K562 (cell line): Measurements from ENCODE around the gene CHMP2A. TPM values are rescaled to one million over a fixed set of nuclear protein-coding genes. Genes with fewer than 3 reads are reported as not detected.

Experiments used
- CEBPG ChIP-seq, 3 experiments: fragments of 200-800 bp in 1 of 3; sonication (Bioruptor generic) in 1 of 3; sonication (generic) in 1 of 3; formaldehyde crosslinking in 1 of 3; IDR thresholded peaks in 2 of 3; conservative IDR thresholded peaks in 1 of 3; 2 replicates each; pipeline versions ENCODE4 v1.6.1 to v1.8.0; 2016 to 2022; ENCODE audit warnings: missing compliant biosample characterization in 2 of 3, missing genetic modification characterization in 2 of 3, mild to moderate bottlenecking in 1 of 3, missing genetic modification reagents in 1 of 3
- KDM4B ChIP-seq, 2 experiments: fragments of 450-650 bp in 1 of 2; sonication (generic) in 1 of 2; IDR thresholded peaks; 2 replicates each; pipeline ENCODE4 v1.6.1; 2016 to 2017; ENCODE audit warnings: borderline replicate concordance in 2 of 2, antibody characterized with exemption in 1 of 2, low read depth in 1 of 2, mild to moderate bottlenecking in 1 of 2
- L3MBTL2 ChIP-seq: fragments of 450-650 bp; IDR thresholded peaks from 2 replicates; pipeline ENCODE4 v1.6.1; 2016; ENCODE audit warnings: mild to moderate bottlenecking, moderate library complexity
- NR2C1 ChIP-seq, 2 experiments: fragments of 450-650 bp; IDR thresholded peaks; 2 replicates each; pipeline ENCODE4 v1.6.1; 2017; ENCODE audit warnings: mild to moderate bottlenecking in 2 of 2, antibody characterized with exemption in 1 of 2, inconsistent platforms in 1 of 2, missing compliant biosample characterization in 1 of 2, missing genetic modification characterization in 1 of 2
- PHF8 ChIP-seq: fragments of 200-600 bp; sonication (generic); IDR thresholded peaks from 2 replicates; pipeline ENCODE4 v1.6.1; 2012; ENCODE audit warnings: mixed run types, mild to moderate bottlenecking, inconsistent platforms, low read length, moderate library complexity, borderline replicate concordance
- PML ChIP-seq: IDR thresholded peaks from 2 replicates; pipeline ENCODE4 v1.6.1; 2012; ENCODE audit warnings: low read length, inconsistent platforms
- POLR2AphosphoS2 ChIP-seq: IDR thresholded peaks from 2 replicates; pipeline ENCODE4 v1.6.1; 2012; ENCODE audit warnings: low read length, improper control_type of control experiment
- SETDB1 ChIP-seq: IDR thresholded peaks from one replicate; pipeline ENCODE4 v1.6.1; 2012; ENCODE audit warnings: low read length, control low read depth, inconsistent platforms
- SMARCA4 ChIP-seq: fragments of 450-650 bp; IDR thresholded peaks from 2 replicates; pipeline ENCODE4 v1.6.1; 2016
- STAG1 ChIP-seq: sonication (generic); formaldehyde crosslinking; IDR thresholded peaks from 2 replicates; pipeline ENCODE4 v1.5.0; 2020; ENCODE audit warnings: missing genetic modification reagents, borderline replicate concordance
- TBL1XR1 ChIP-seq, 2 experiments: IDR thresholded peaks; 2 replicates each; pipeline ENCODE4 v1.6.1; 2012; ENCODE audit warnings: improper control_type of control experiment in 2 of 2, low read length in 2 of 2, mild to moderate bottlenecking in 1 of 2
- ZC3H8 ChIP-seq: fragments of 450-650 bp; IDR thresholded peaks from 2 replicates; pipeline ENCODE4 v1.6.1; 2017
- ZFX ChIP-seq: sonication (generic); formaldehyde crosslinking; IDR thresholded peaks from 2 replicates; pipeline ENCODE4 v1.8.0; 2022; ENCODE audit warnings: mild to moderate bottlenecking, missing genetic modification reagents, moderate library complexity
- ZNF384 ChIP-seq: IDR thresholded peaks from 2 replicates; pipeline ENCODE4 v1.6.1; 2012; ENCODE audit warnings: low read depth, low read length, improper control_type of control experiment
- ZNF561 ChIP-seq: fragments of 450-650 bp; formaldehyde crosslinking; conservative IDR thresholded peaks from 2 replicates; pipeline ENCODE4 v1.4.0; 2020; ENCODE audit warnings: mild to moderate bottlenecking, moderate library complexity
- polyA plus RNA-seq, 8 experiments: library from polyadenylated mRNA; depleted of rRNA in 4 of 8; stranded (reverse) in 5 of 8; unstranded in 3 of 8; fragments of >200 nt; fragmentation: Nextera tagmentation in 2 of 8; fragmentation: Illumina TruSeq in 1 of 8; extraction: Ambion mirVana in 2 of 8; extraction: Trizol in 1 of 8; gene quantifications; 2 replicates each; pipeline versions ENCODE4 v1.2.1 to v1.2.3, GENCODE V29; 2011 to 2014; ENCODE audit warnings: inconsistent platforms in 1 of 8, missing spikeins in 1 of 8
- total RNA-seq, 7 experiments: library from RNA; depleted of rRNA in 6 of 7; stranded (reverse); fragments of >200 nt in 6 of 7; fragmentation: Illumina TruSeq in 2 of 7; extraction: Trizol in 2 of 7; gene quantifications; 2 replicates each; pipeline versions ENCODE4 v1.2.1 to v1.2.3, GENCODE V29; 2011 to 2021; ENCODE audit warnings: low replicate concordance in 1 of 7
- TF ChIP-seq, protein P1 (sequence below): fragments of 450-650 bp; IDR thresholded peaks from one replicate; pipeline ENCODE4 v1.6.1; 2018; ENCODE audit warnings: mild to moderate bottlenecking, moderate library complexity; ENCODE audit not compliant: partially characterized antibody
- TF ChIP-seq, protein P2 (sequence below), 2 experiments: IDR thresholded peaks in 1 of 2; conservative IDR thresholded peaks in 1 of 2; 2 replicates each; pipeline ENCODE4 v1.6.1; 2016; ENCODE audit warnings: low read depth in 2 of 2, mild to moderate bottlenecking in 1 of 2, missing compliant biosample characterization in 1 of 2, missing genetic modification characterization in 1 of 2, moderate library complexity in 1 of 2
- TF ChIP-seq, protein P3 (sequence below): fragments of 200-400 bp; formaldehyde crosslinking; IDR thresholded peaks from 2 replicates; pipeline ENCODE4 v1.6.1; 2017; ENCODE audit warnings: mild to moderate bottlenecking, low read depth, low read length, moderate library complexity
- TF ChIP-seq, protein P4 (sequence below): fragments of 250-450 bp; sonication (Bioruptor Pico); IDR thresholded peaks from 2 replicates; pipeline ENCODE4 v1.8.0; 2021; ENCODE audit warnings: borderline replicate concordance, mild to moderate bottlenecking, moderate library complexity; ENCODE audit not compliant: poor library complexity, severe bottlenecking

Gene CHMP2A
- total and polyA plus RNA-seq, 9 of the 15 experiments (the other 6 are each of a cell fraction or from before 2014, with no cell fraction given) = 57.6 to 159 (median 87.2) TPM

DNA sequence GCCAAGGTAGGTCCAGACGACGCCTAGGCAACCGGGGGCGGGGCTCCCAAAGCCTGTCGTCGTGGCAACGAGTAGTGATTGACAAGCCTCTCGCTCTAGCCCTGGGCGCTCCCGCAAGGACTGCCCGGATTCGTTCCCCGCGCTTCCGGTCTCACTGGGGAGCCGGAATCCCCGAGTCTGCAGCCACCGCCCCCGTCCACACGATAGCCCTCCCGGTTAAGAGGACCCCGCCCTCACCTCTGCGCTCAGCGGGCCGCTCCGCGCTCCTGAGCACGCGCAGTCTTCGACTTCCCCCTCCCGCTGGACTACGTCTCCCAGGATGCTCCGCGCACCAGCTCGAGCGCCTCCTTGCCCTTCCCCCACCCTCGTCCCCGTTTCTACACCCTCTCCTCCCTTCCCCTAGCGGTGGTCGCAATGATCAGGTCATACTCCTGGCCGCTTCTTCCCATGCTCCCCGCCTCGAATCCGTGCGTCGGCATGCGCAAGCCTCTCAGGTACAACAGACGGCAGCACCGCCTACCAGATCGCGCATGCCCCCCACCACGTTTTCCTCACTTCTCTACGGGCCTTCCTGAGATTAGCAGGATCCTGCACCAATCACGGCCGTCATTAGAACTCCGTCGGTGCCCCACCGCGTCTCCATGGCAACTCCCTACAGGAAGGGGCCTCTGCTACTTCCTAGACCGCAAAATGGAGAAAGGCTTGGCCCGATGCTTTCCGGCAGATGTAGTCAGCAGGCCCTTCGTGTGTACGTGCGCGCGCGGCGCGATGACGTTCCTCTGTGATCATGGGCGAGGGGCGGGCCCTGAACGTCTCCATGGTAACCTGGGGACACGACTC is 18.1 kb upstream of the CHMP2A start, which contains the start of gene MZF1 (continued):
- TF ChIP-seq, protein P1, sequence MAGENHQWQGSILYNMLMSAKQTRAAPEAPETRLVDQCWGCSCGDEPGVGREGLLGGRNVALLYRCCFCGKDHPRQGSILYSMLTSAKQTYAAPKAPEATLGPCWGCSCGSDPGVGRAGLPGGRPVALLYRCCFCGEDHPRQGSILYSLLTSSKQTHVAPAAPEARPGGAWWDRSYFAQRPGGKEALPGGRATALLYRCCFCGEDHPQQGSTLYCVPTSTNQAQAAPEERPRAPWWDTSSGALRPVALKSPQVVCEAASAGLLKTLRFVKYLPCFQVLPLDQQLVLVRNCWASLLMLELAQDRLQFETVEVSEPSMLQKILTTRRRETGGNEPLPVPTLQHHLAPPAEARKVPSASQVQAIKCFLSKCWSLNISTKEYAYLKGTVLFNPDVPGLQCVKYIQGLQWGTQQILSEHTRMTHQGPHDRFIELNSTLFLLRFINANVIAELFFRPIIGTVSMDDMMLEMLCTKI = no peak
- TF ChIP-seq, protein P2, sequence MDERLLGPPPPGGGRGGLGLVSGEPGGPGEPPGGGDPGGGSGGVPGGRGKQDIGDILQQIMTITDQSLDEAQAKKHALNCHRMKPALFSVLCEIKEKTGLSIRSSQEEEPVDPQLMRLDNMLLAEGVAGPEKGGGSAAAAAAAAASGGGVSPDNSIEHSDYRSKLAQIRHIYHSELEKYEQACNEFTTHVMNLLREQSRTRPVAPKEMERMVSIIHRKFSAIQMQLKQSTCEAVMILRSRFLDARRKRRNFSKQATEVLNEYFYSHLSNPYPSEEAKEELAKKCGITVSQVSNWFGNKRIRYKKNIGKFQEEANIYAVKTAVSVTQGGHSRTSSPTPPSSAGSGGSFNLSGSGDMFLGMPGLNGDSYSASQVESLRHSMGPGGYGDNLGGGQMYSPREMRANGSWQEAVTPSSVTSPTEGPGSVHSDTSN (CRISPR knock-in tag; IDR thresholded peaks at IDR 0.05; ENCODE audit: low read depth) = peak; percentile 86
- TF ChIP-seq, protein P2 (tag; conservative IDR thresholded peaks at IDR 0.05; ENCODE audit: low read depth) = peak; percentile 98
- TF ChIP-seq SMARCA4 = peak; percentile 8; the same call in 1 of the 2 replicates
- TF ChIP-seq ZNF561 (CRISPR knock-in tag) = no peak
- no peak for TF ChIP-seq ZNF384
- TF ChIP-seq, protein P3, sequence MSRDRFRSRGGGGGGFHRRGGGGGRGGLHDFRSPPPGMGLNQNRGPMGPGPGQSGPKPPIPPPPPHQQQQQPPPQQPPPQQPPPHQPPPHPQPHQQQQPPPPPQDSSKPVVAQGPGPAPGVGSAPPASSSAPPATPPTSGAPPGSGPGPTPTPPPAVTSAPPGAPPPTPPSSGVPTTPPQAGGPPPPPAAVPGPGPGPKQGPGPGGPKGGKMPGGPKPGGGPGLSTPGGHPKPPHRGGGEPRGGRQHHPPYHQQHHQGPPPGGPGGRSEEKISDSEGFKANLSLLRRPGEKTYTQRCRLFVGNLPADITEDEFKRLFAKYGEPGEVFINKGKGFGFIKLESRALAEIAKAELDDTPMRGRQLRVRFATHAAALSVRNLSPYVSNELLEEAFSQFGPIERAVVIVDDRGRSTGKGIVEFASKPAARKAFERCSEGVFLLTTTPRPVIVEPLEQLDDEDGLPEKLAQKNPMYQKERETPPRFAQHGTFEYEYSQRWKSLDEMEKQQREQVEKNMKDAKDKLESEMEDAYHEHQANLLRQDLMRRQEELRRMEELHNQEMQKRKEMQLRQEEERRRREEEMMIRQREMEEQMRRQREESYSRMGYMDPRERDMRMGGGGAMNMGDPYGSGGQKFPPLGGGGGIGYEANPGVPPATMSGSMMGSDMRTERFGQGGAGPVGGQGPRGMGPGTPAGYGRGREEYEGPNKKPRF = no peak
- no peak for TF ChIP-seq PML
- TF ChIP-seq, protein P4, sequence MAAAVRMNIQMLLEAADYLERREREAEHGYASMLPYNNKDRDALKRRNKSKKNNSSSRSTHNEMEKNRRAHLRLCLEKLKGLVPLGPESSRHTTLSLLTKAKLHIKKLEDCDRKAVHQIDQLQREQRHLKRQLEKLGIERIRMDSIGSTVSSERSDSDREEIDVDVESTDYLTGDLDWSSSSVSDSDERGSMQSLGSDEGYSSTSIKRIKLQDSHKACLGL (CRISPR knock-in tag) = no peak
- TF ChIP-seq KDM4B (IDR thresholded peaks at IDR 0.05; ENCODE audit: borderline replicate concordance in 2 of 2, low read depth in 1 of 2) = no peak; a peak in 1 of 4 replicates
- TF ChIP-seq ZC3H8 = 0 out of 2 replicates have a peak, but pooled peaks have one; percentile 37
- TF ChIP-seq ZFX (CRISPR knock-in tag) = peak; percentile 82
- TF ChIP-seq NR2C1 (IDR thresholded peaks at IDR 0.05) = peak; percentile 72; the same call in 1 of the 2 replicates
- TF ChIP-seq NR2C1 (tag; IDR thresholded peaks at IDR 0.05) = peak; percentile 66; the same call in 1 of the 2 replicates
- TF ChIP-seq PHF8 = peak; percentile 73
- TF ChIP-seq TBL1XR1 (IDR thresholded peaks at IDR 0.05; ENCODE audit: low read length in 2 of 2) = peak in 1 of 2 experiments; percentile 94; a peak in 2 of 4 replicates
- peak; percentile 82 for TF ChIP-seq L3MBTL2
- no peak for TF ChIP-seq SETDB1
- no peak for TF ChIP-seq POLR2AphosphoS2
- peak; percentile 17; the same call in 1 of the 2 replicates for TF ChIP-seq CEBPG (CRISPR knock-in tag; IDR thresholded peaks at IDR 0.05)
- no peak for TF ChIP-seq CEBPG (tag; conservative IDR thresholded peaks at IDR 0.05 in 1 of 2, IDR thresholded peaks at IDR 0.05 in 1 of 2)
- no peak for TF ChIP-seq STAG1 (CRISPR knock-in tag)
